ENCODE results near the gene GON7. TPM values are rescaled to one million over a fixed set of nuclear protein-coding genes. Genes with fewer than 3 reads are reported as not detected.

The GON7 gene
- total and polyA plus RNA-seq, 2 of the 8 experiments (the other 6 are each of a cell fraction or from before 2014, with no cell fraction given) = 3.8 to 9.9 TPM

Other genes with a start within 250 kb of the GON7 start
- 143 and 148 TPM in 2 replicates for gene ITPK1, start 91.1 kb downstream of the GON7 start, total RNA-seq (2021; fragmentation: NEBNext Ultra II Directional; extraction: Animal tissue kit (Norgen Biotek cat#: 25700))
- gene ITPK1, start 91.1 kb downstream of the GON7 start, polyA plus RNA-seq (2011; rRNA removed) = 108 and 114 TPM in 2 replicates
- 17.3 and 18.3 TPM in 2 replicates for gene MOAP1, start 22.2 kb downstream of the GON7 start, total RNA-seq (2021; fragmentation: NEBNext Ultra II Directional; extraction: Animal tissue kit (Norgen Biotek cat#: 25700))
- 15.8 and 20.1 TPM in 2 replicates for gene MOAP1, start 22.2 kb downstream of the GON7 start, polyA plus RNA-seq (2011; rRNA removed)
- gene LYSET, start 21.7 kb downstream of the GON7 start, total RNA-seq (2021; fragmentation: NEBNext Ultra II Directional; extraction: Animal tissue kit (Norgen Biotek cat#: 25700)) = 26.9 and 27.5 TPM in 2 replicates
- gene LYSET, start 21.7 kb downstream of the GON7 start, polyA plus RNA-seq (2011; rRNA removed) = 13.2 and 26.2 TPM in 2 replicates
- 28.4 and 29.4 TPM in 2 replicates for gene UBR7, start 191 bp upstream of the GON7 start, total RNA-seq (2021; fragmentation: NEBNext Ultra II Directional; extraction: Animal tissue kit (Norgen Biotek cat#: 25700))
- gene UBR7, start 191 bp upstream of the GON7 start, polyA plus RNA-seq (2011; rRNA removed) = 16.4 and 20.1 TPM in 2 replicates
- 46.1 and 48.6 TPM in 2 replicates for gene BTBD7, start 126.0 kb upstream of the GON7 start, total RNA-seq (2021; fragmentation: NEBNext Ultra II Directional; extraction: Animal tissue kit (Norgen Biotek cat#: 25700))
- gene BTBD7, start 126.0 kb upstream of the GON7 start, polyA plus RNA-seq (2011; rRNA removed) = 10.8 and 12.1 TPM in 2 replicates
- gene COX8C, start 140.1 kb upstream of the GON7 start, total RNA-seq (2021; fragmentation: NEBNext Ultra II Directional; extraction: Animal tissue kit (Norgen Biotek cat#: 25700)) = not detected in 2 replicates
- gene COX8C, start 140.1 kb upstream of the GON7 start, polyA plus RNA-seq (2011; rRNA removed) = not detected in 2 replicates
- gene UNC79, start 223.9 kb upstream of the GON7 start, total RNA-seq (2021; fragmentation: NEBNext Ultra II Directional; extraction: Animal tissue kit (Norgen Biotek cat#: 25700)) = 2.3 and 2.5 TPM in 2 replicates
- gene UNC79, start 223.9 kb upstream of the GON7 start, polyA plus RNA-seq (2011; rRNA removed) = 1.5 and 1.8 TPM in 2 replicates